ENCODE results near the gene PCSK2.

PCSK2 gene

GRCh38 chr20:17430125-17430950 is 203.5 kb downstream of the PCSK2 start:
- H3K4me3 ChIP-seq = no peak overlapping the region
- no peaks in the 10 kb centered on the region for H4K20me1 ChIP-seq
- H3K4me1 ChIP-seq = peaks cover 0 to 3% (median 0%) of the 10 kb centered on the region in 10 experiments; a peak in 1 of 20 replicates
- H3K9ac ChIP-seq = no peak overlapping the region
- no peak overlapping the region for H3K4me2 ChIP-seq
- no peaks in the 10 kb centered on the region for H3K9me3 ChIP-seq (replicated peaks in 1 of 11)
- no peaks in the 10 kb centered on the region for H3K36me3 ChIP-seq
- no peak overlapping the region for H3K27ac ChIP-seq
- H3K27me3 ChIP-seq = no peaks in the 10 kb centered on the region
- no peak for TF ChIP-seq Cebpa-rat (IDR thresholded peaks at IDR 0.05)

GRCh38 chr20:17431621-17432364 is 205.0 kb downstream of the PCSK2 start:
- H3K4me2 ChIP-seq = no peak overlapping the region
- H3K9me3 ChIP-seq (replicated peaks in 1 of 11) = no peaks in the 10 kb centered on the region
- peaks cover 0 to 3% (median 0%) of the 10 kb centered on the region in 10 experiments; a peak in 1 of 20 replicates for H3K4me1 ChIP-seq
- no peak overlapping the region for H3K9ac ChIP-seq
- no peaks in the 10 kb centered on the region for H3K27me3 ChIP-seq
- no peak for TF ChIP-seq Cebpa-rat (IDR thresholded peaks at IDR 0.05)
- no peaks in the 10 kb centered on the region for H3K36me3 ChIP-seq
- H4K20me1 ChIP-seq = no peaks in the 10 kb centered on the region
- H3K4me3 ChIP-seq = no peak overlapping the region
- H3K27ac ChIP-seq = no peak overlapping the region

GRCh38 chr20:17436664-17437063 is 209.8 kb downstream of the PCSK2 start:
- H3K27ac ChIP-seq = no peak overlapping the region
- no peaks in the 10 kb centered on the region for H3K27me3 ChIP-seq
- H4K20me1 ChIP-seq = no peaks in the 10 kb centered on the region
- no peaks in the 10 kb centered on the region for H3K36me3 ChIP-seq
- no peak overlapping the region for H3K4me3 ChIP-seq
- H3K4me1 ChIP-seq = peaks cover 0 to 3% (median 0%) of the 10 kb centered on the region in 10 experiments; a peak in 1 of 20 replicates
- H3K9me3 ChIP-seq (replicated peaks in 1 of 11) = 0 out of 22 replicates have a peak, but pooled peaks cover 0 to 2% (median 0%) of the 10 kb centered on the region in 11 experiments
- TF ChIP-seq Cebpa-rat (IDR thresholded peaks at IDR 0.05) = no peak
- H3K9ac ChIP-seq = no peak overlapping the region
- no peak overlapping the region for H3K4me2 ChIP-seq

- Histone ChIP-seq H3K9ac (no peak overlapping the region), H3K27ac (no peak overlapping the region), H3K27me3 (no peaks in the 10 kb centered on the region), H3K36me3 (no peaks in the 10 kb centered on the region), H3K9me3 (replicated peaks in 1 of 11) (0 out of 22 replicates have a peak, but pooled peaks cover 0 to 7% (median 0%) of the 10 kb centered on the region in 11 experiments), H3K4me3 (no peak overlapping the region), H4K20me1 (no peaks in the 10 kb centered on the region), H3K4me1 (peaks cover 0 to 3% (median 0%) of the 10 kb centered on the region in 10 experiments; a peak in 1 of 20 replicates), H3K4me2 (no peak overlapping the region)
- TF ChIP-seq Cebpa-rat (IDR thresholded peaks at IDR 0.05) = no peak
These were observed 210.4 kb downstream of the PCSK2 start for GRCh38 chr20:17437251-17437650.

GRCh38 chr20:17438436-17439039 is 211.7 kb downstream of the PCSK2 start:
- TF ChIP-seq Cebpa-rat (IDR thresholded peaks at IDR 0.05) = no peak
- Histone ChIP-seq H3K36me3 (no peaks in the 10 kb centered on the region), H3K4me3 (no peak overlapping the region), H3K9me3 (replicated peaks in 1 of 11) (0 out of 22 replicates have a peak, but pooled peaks cover 0 to 8% (median 0%) of the 10 kb centered on the region in 11 experiments), H3K4me2 (no peak overlapping the region), H3K4me1 (peaks cover 0 to under 1% (median 0%) of the 10 kb centered on the region in 10 experiments; a peak in 1 of 20 replicates), H4K20me1 (no peaks in the 10 kb centered on the region), H3K9ac (no peak overlapping the region), H3K27me3 (no peaks in the 10 kb centered on the region), H3K27ac (no peak overlapping the region)

GRCh38 chr20:17439616-17440296 is 212.9 kb downstream of the PCSK2 start:
- H3K9me3 ChIP-seq (replicated peaks in 1 of 11) = 0 out of 22 replicates have a peak, but pooled peaks cover 0 to 8% (median 0%) of the 10 kb centered on the region in 11 experiments
- H4K20me1 ChIP-seq = no peaks in the 10 kb centered on the region
- H3K4me2 ChIP-seq = no peak overlapping the region
- no peak for TF ChIP-seq Cebpa-rat (IDR thresholded peaks at IDR 0.05)
- no peak overlapping the region for H3K9ac ChIP-seq
- H3K27ac ChIP-seq = no peak overlapping the region
- H3K27me3 ChIP-seq = no peaks in the 10 kb centered on the region
- no peak overlapping the region for H3K4me3 ChIP-seq
- H3K36me3 ChIP-seq = no peaks in the 10 kb centered on the region
- H3K4me1 ChIP-seq = no peaks in the 10 kb centered on the region

GRCh38 chr20:17441745-17442144 is 214.9 kb downstream of the PCSK2 start:
- no peak overlapping the region for H3K4me3 ChIP-seq
- H3K9ac ChIP-seq = no peak overlapping the region
- H3K27me3 ChIP-seq = no peaks in the 10 kb centered on the region
- no peaks in the 10 kb centered on the region for H4K20me1 ChIP-seq
- no peak overlapping the region for H3K27ac ChIP-seq
- peaks cover 0 to 8% (median 0%) of the 10 kb centered on the region in 11 experiments; a peak in 2 of 22 replicates for H3K9me3 ChIP-seq (replicated peaks in 1 of 11)
- H3K4me2 ChIP-seq = no peak overlapping the region
- no peak for TF ChIP-seq Cebpa-rat (IDR thresholded peaks at IDR 0.05)
- H3K36me3 ChIP-seq = no peaks in the 10 kb centered on the region
- no peaks in the 10 kb centered on the region for H3K4me1 ChIP-seq

GRCh38 chr20:17442588-17442987 is 215.7 kb downstream of the PCSK2 start:
- H4K20me1 ChIP-seq = no peaks in the 10 kb centered on the region
- H3K9me3 ChIP-seq (replicated peaks in 1 of 11) = peaks cover 0 to 8% (median 0%) of the 10 kb centered on the region in 11 experiments; a peak in 2 of 22 replicates
- H3K4me3 ChIP-seq = no peak overlapping the region
- H3K9ac ChIP-seq = no peak overlapping the region
- no peaks in the 10 kb centered on the region for H3K4me1 ChIP-seq
- H3K36me3 ChIP-seq = no peaks in the 10 kb centered on the region
- no peak for TF ChIP-seq Cebpa-rat (IDR thresholded peaks at IDR 0.05)
- no peaks in the 10 kb centered on the region for H3K27me3 ChIP-seq
- no peak overlapping the region for H3K27ac ChIP-seq
- H3K4me2 ChIP-seq = no peak overlapping the region

All from BLaER1 treated with 17β-estradiol and CSF1 and Interleukin-3, amounts not matched to agents 10 nM and 100 nM (cell line).